Activated effector memory CD4-positive, alpha-beta T cell treated with anti-CD3 and anti-CD28 coated beads, Interleukin-2, amount 50 U/mL, for 16 hours (primary cell): Measurements from ENCODE around the gene RHEX.

ENCODE experiments used
- DNase-seq: peaks from one replicate; pipeline ENCODE4 v3.0.0-alpha.2; 2020

Gene RHEX

GRCh38 chr1:206098242-206098919 is 45.4 kb downstream of the RHEX start:
- no peak for DNase-seq

GRCh38 chr1:206100226-206100815 is 47.3 kb downstream of the RHEX start:
- no peak for DNase-seq

GRCh38 chr1:206101351-206102045 is 48.5 kb downstream of the RHEX start:
- DNase-seq = no peak

GRCh38 chr1:206102292-206102936 is 49.4 kb downstream of the RHEX start:
- DNase-seq = no peak

- no peak for DNase-seq
Observed at GRCh38 chr1:206103979-206104378, 51.0 kb downstream of the RHEX start.

GRCh38 chr1:206105464-206105995 is 52.6 kb downstream of the RHEX start:
- no peak for DNase-seq

GRCh38 chr1:206106328-206107167 is 53.6 kb downstream of the RHEX start:
- DNase-seq = peak; percentile 90

- no peak for DNase-seq
Observed at GRCh38 chr1:206107168-206107544, 54.2 kb downstream of the RHEX start.

- no peak for DNase-seq
Observed at GRCh38 chr1:206108635-206109034, 55.7 kb downstream of the RHEX start.

GRCh38 chr1:206109718-206110117 is 56.7 kb downstream of the RHEX start:
- no peak for DNase-seq

GRCh38 chr1:206110161-206110560 is 57.2 kb downstream of the RHEX start:
- no peak for DNase-seq

- DNase-seq = no peak
Observed at GRCh38 chr1:206110820-206111219, 57.8 kb downstream of the RHEX start.

- DNase-seq = no peak
Observed at GRCh38 chr1:206111271-206111927, 58.4 kb downstream of the RHEX start.

GRCh38 chr1:206112600-206113301 is 59.8 kb downstream of the RHEX start:
- no peak for DNase-seq

GRCh38 chr1:206114692-206115640 is 62.0 kb downstream of the RHEX start:
- DNase-seq = no peak

GRCh38 chr1:206115791-206116190 is 62.8 kb downstream of the RHEX start:
- no peak for DNase-seq

- no peak for DNase-seq
Observed at GRCh38 chr1:206116191-206116872, 63.4 kb downstream of the RHEX start.

GRCh38 chr1:206116873-206117150 is 63.8 kb downstream of the RHEX start:
- DNase-seq = no peak

GRCh38 chr1:206117151-206117948 is 64.4 kb downstream of the RHEX start, which contains the start of gene AVPR1B:
TSS of gene AVPR1B (minus strand) at chr1:206117388. CDS start at chr1:206116890, 498 bp downstream.
- DNase-seq = no peak
